HepG2 (cell line): ENCODE results near the gene AQP7. TPM values are rescaled to one million over a fixed set of nuclear protein-coding genes. Genes with fewer than 3 reads are reported as not detected.

Source experiments
- ISL2 ChIP-seq: sonication (generic); formaldehyde crosslinking; IDR thresholded peaks from 2 replicates; pipeline ENCODE4 v1.5.0; 2020; ENCODE audit warnings: missing genetic modification reagents
- MBNL3 ChIP-seq: fragments of 250-450 bp; sonication (Bioruptor Pico); conservative IDR thresholded peaks from 2 replicates; pipeline ENCODE4 v1.8.0; 2022; ENCODE audit warnings: mild to moderate bottlenecking, inconsistent platforms
- PHB2 ChIP-seq: fragments of 450-650 bp; IDR thresholded peaks from 2 replicates; pipeline ENCODE4 v1.6.1; 2018; ENCODE audit not compliant: partially characterized antibody
- SNRNP70 ChIP-seq: fragments of 200-400 bp; formaldehyde crosslinking; IDR thresholded peaks from 2 replicates; pipeline ENCODE4 v1.6.1; 2017; ENCODE audit warnings: mild to moderate bottlenecking, low read depth, low read length, moderate library complexity
- TRIM24 ChIP-seq: sonication (generic); formaldehyde crosslinking; IDR thresholded peaks from 2 replicates; pipeline ENCODE4 v1.8.0; 2022; ENCODE audit warnings: mild to moderate bottlenecking, missing genetic modification reagents
- ZBTB4 ChIP-seq: sonication (generic); formaldehyde crosslinking; IDR thresholded peaks from 2 replicates; pipeline ENCODE4 v1.4.0; 2020; ENCODE audit warnings: missing genetic modification reagents, mild to moderate bottlenecking, borderline replicate concordance
- ZFP82 ChIP-seq: sonication (generic); formaldehyde crosslinking; IDR thresholded peaks from 2 replicates; pipeline ENCODE4 v1.5.1; 2020; ENCODE audit warnings: mild to moderate bottlenecking, missing genetic modification reagents, borderline replicate concordance
- ZNF143 ChIP-seq: sonication (generic); formaldehyde crosslinking; IDR thresholded peaks from 2 replicates; pipeline ENCODE4 v1.4.0; 2020; ENCODE audit warnings: missing genetic modification reagents
- ZNF318 ChIP-seq: sonication (generic); formaldehyde crosslinking; IDR thresholded peaks from 2 replicates; pipeline ENCODE4 v1.4.0; 2020; ENCODE audit warnings: mild to moderate bottlenecking, missing genetic modification reagents
- ZNF350 ChIP-seq: sonication (generic); formaldehyde crosslinking; IDR thresholded peaks from 2 replicates; pipeline ENCODE4 v1.4.0; 2020; ENCODE audit warnings: mild to moderate bottlenecking, low read depth, missing genetic modification reagents, borderline replicate concordance
- ZNF775 ChIP-seq: sonication (generic); formaldehyde crosslinking; IDR thresholded peaks from 2 replicates; pipeline ENCODE4 v1.4.0; 2020; ENCODE audit warnings: missing genetic modification reagents, mild to moderate bottlenecking, moderate library complexity, borderline replicate concordance
- polyA plus RNA-seq, 8 experiments: library from polyadenylated mRNA; depleted of rRNA in 3 of 8; stranded (reverse) in 7 of 8; unstranded in 1 of 8; fragments of >200 nt; fragmentation: Illumina TruSeq in 4 of 8; extraction: Trizol in 4 of 8; gene quantifications; 2 replicates each; pipeline versions ENCODE4 v1.2.1 to v1.2.3, GENCODE V29; 2011 to 2016; ENCODE audit warnings: low read depth in 4 of 8, missing spikeins in 1 of 8, mixed read lengths in 1 of 8; ENCODE audit not compliant: insufficient read depth in 1 of 8
- total RNA-seq, 5 experiments: library from RNA; depleted of rRNA; stranded (reverse); fragments of >200 nt; fragmentation: Illumina TruSeq; extraction: Trizol; gene quantifications; 2 replicates each; pipeline ENCODE4 v1.2.3, GENCODE V29; 2016; ENCODE audit warnings: low read depth in 1 of 5
- TF ChIP-seq, protein P1 (sequence below): IDR thresholded peaks from 2 replicates; pipeline ENCODE4 v1.6.1; 2016; ENCODE audit warnings: mild to moderate bottlenecking, missing biosample characterization, missing genetic modification reagents
- TF ChIP-seq, protein P2 (sequence below): sonication (generic); formaldehyde crosslinking; IDR thresholded peaks from 2 replicates; pipeline ENCODE4 v1.4.0; 2020; ENCODE audit warnings: mild to moderate bottlenecking, missing genetic modification reagents
- TF ChIP-seq, protein P3 (sequence below): sonication (generic); formaldehyde crosslinking; IDR thresholded peaks from 2 replicates; pipeline ENCODE4 v1.4.0; 2020; ENCODE audit warnings: missing genetic modification reagents, mild to moderate bottlenecking, borderline replicate concordance

The AQP7 gene
- total and polyA plus RNA-seq, 2 of the 13 experiments (the other 11 are each of a cell fraction or from before 2014, with no cell fraction given), result 1.9 to 2.1 TPM

DNA sequence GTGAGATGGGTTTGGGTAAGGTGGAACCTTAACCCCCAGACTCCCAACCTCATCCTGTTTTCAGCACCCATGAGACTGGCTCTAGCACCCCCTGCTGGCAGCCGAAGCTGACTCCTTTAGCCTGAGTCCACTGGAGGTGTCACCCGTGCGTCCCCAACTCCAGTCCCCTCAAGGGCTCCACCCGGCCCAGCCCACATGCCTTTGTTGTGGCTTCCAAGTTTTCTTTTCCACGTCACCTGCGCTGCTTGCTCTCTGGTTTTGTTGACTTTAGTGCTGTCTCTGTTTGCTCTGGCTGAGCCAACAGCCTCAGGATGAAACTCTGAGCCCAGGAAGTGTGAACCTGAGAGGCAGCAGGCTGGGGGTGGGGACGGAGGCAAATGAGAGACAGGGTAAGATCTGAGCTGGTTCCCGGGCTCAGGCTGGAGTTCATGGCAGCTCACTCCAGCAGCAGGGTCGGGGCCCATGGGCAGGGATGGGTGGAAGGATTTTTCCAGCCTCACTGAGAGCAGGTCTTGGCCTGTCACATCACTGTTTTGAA lies 13.2 kb upstream of the AQP7 start (continued):
- TF ChIP-seq, protein P1, sequence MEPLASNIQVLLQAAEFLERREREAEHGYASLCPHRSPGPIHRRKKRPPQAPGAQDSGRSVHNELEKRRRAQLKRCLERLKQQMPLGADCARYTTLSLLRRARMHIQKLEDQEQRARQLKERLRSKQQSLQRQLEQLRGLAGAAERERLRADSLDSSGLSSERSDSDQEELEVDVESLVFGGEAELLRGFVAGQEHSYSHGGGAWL (CRISPR knock-in tag), result no peak
- TF ChIP-seq ZBTB4 (CRISPR knock-in tag) (peak; percentile 61; the same call in 1 of the 2 replicates), ZNF350 (peak; percentile 97), ZNF143 (0 out of 2 replicates have a peak, but pooled peaks have one; percentile 43), SNRNP70 (no peak), TRIM24 (CRISPR knock-in tag) (peak; percentile 90), ZNF775 (no peak), ZFP82 (CRISPR knock-in tag) (peak; percentile 66; the same call in 1 of the 2 replicates), PHB2 (no peak), ZNF318 (CRISPR knock-in tag) (0 out of 2 replicates have a peak, but pooled peaks have one; percentile 55), ISL2 (CRISPR knock-in tag) (peak; percentile 96), MBNL3 (CRISPR knock-in tag) (no peak)
- TF ChIP-seq, protein P2, sequence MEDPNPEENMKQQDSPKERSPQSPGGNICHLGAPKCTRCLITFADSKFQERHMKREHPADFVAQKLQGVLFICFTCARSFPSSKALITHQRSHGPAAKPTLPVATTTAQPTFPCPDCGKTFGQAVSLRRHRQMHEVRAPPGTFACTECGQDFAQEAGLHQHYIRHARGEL (CRISPR knock-in tag), result 0 out of 2 replicates have a peak, but pooled peaks have one; percentile 29
- TF ChIP-seq, protein P3, sequence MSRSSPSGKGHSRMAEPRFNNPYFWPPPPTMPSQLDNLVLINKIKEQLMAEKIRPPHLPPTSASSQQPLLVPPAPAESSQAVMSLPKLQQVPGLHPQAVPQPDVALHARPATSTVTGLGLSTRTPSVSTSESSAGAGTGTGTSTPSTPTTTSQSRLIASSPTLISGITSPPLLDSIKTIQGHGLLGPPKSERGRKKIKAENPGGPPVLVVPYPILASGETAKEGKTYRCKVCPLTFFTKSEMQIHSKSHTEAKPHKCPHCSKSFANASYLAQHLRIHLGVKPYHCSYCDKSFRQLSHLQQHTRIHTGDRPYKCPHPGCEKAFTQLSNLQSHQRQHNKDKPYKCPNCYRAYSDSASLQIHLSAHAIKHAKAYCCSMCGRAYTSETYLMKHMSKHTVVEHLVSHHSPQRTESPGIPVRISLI (CRISPR knock-in tag), result peak; percentile 80; the same call in 1 of the 2 replicates
